ENCODE measurements around the gene NFIX.

GRCh38 chr19:12973236-12973635 is 22.0 kb upstream of the NFIX start:
- TF ChIP-seq CTCF (IDR thresholded peaks at IDR 0.05) (no peak), POLR2A (IDR thresholded peaks at IDR 0.05) (no peak)

Data from body of pancreas (tissue), 4 donors.